GM06990 (cell line): ENCODE data around the gene NPEPPS.

Experiments
- DNase-seq: peaks from one replicate; pipeline ENCODE4 v3.0.0-alpha.2; 2011; ENCODE audit not compliant: insufficient read length; ENCODE audit errors: extremely low read depth
- H3K27me3 ChIP-seq: replicated peaks from 2 replicates; pipeline ENCODE4 v1.6.0; 2011; ENCODE audit warnings: low read length; ENCODE audit not compliant: control insufficient read depth, insufficient read depth
- H3K36me3 ChIP-seq: 2 replicates; pipeline ENCODE4 v1.5.1; 2011; ENCODE audit warnings: low read length; ENCODE audit not compliant: control insufficient read depth, insufficient read depth
- H3K4me3 ChIP-seq: replicated peaks from 2 replicates; pipeline ENCODE4 v1.5.1; 2011; ENCODE audit warnings: low read depth, mild to moderate bottlenecking, control low read depth, low read length
- TF ChIP-seq, protein P1 (sequence below): IDR thresholded peaks from 2 replicates; pipeline ENCODE4 v1.5.1; 2011; ENCODE audit warnings: low read length, control low read depth, mild to moderate bottlenecking, inconsistent platforms; ENCODE audit not compliant: insufficient read depth, poor library complexity, severe bottlenecking

NPEPPS gene

DNA sequence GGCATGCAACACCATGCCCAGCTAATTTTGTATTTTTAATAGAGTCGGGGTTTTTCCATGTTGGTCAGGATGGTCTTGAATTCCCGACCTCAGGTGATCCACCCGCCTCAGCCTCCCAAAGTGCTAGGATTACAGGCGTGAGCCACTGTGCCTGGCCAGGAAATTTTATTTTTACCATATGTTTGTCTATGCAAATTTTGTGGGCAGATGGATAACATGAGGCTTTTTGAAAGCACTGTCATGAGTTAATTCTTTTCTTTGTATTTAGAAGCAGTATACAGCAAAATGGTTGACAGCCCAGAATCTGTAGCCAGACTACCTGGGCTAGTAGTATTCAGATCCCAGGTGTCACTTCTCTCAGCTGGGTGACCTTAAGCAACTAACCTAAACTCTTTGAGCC is 110.3 kb downstream of the NPEPPS start:
- H3K4me3 ChIP-seq, result no peak overlapping the region
- TF ChIP-seq, protein P1, sequence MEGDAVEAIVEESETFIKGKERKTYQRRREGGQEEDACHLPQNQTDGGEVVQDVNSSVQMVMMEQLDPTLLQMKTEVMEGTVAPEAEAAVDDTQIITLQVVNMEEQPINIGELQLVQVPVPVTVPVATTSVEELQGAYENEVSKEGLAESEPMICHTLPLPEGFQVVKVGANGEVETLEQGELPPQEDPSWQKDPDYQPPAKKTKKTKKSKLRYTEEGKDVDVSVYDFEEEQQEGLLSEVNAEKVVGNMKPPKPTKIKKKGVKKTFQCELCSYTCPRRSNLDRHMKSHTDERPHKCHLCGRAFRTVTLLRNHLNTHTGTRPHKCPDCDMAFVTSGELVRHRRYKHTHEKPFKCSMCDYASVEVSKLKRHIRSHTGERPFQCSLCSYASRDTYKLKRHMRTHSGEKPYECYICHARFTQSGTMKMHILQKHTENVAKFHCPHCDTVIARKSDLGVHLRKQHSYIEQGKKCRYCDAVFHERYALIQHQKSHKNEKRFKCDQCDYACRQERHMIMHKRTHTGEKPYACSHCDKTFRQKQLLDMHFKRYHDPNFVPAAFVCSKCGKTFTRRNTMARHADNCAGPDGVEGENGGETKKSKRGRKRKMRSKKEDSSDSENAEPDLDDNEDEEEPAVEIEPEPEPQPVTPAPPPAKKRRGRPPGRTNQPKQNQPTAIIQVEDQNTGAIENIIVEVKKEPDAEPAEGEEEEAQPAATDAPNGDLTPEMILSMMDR, result no peak

DNA sequence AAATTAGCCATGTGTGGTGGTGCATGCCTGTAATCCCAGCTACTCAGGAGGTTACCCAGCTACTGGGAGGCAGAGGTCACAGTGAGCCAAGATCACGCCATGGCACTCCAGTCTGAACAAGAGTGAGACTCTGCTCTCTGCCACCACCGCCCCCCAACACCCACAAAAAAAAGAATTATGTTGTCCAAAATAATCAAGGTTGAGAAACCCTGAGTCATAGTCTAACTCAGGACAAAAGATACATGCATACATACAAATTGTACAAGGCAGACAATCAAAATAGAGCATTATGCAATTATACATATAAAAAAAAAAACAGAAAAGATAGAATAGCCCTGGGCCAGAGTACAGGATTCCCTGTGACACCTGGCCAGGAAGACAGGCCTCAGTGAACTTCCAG is 112.2 kb downstream of the NPEPPS start:
- Histone ChIP-seq H3K4me3 (no peak overlapping the region), H3K36me3 (no peaks in the 10 kb centered on the region), H3K27me3 (no peaks in the 10 kb centered on the region)
- TF ChIP-seq, protein P1, result no peak
- no peak for DNase-seq

More for the DNA sequence above, 110.3 kb downstream of the NPEPPS start:
- Histone ChIP-seq H3K36me3 (no peaks in the 10 kb centered on the region), H3K27me3 (no peaks in the 10 kb centered on the region)
- DNase-seq, result no peak

DNA sequence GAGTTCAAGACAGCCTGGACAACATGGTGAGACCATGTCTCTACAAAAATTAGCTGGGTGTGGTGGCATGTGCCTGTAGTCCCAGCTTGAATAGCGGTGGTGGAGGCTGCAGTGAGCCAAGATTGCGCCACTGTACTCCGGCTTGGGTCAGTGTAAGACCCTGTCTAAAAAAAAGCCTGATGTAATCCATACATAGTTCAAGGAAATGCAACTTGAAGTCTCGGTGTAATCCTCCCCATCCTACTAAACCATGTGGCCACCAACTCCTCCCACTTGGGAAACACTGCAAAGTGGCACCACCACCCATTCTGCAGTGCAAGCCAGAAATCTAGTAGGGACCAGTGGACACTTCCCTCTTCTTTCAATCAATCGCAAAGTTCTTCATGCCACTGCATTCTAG is 113.4 kb downstream of the NPEPPS start:
- Histone ChIP-seq H3K36me3 (no peaks in the 10 kb centered on the region), H3K27me3 (no peaks in the 10 kb centered on the region), H3K4me3 (no peak overlapping the region)
- TF ChIP-seq, protein P1, result no peak
- DNase-seq, result no peak

DNA sequence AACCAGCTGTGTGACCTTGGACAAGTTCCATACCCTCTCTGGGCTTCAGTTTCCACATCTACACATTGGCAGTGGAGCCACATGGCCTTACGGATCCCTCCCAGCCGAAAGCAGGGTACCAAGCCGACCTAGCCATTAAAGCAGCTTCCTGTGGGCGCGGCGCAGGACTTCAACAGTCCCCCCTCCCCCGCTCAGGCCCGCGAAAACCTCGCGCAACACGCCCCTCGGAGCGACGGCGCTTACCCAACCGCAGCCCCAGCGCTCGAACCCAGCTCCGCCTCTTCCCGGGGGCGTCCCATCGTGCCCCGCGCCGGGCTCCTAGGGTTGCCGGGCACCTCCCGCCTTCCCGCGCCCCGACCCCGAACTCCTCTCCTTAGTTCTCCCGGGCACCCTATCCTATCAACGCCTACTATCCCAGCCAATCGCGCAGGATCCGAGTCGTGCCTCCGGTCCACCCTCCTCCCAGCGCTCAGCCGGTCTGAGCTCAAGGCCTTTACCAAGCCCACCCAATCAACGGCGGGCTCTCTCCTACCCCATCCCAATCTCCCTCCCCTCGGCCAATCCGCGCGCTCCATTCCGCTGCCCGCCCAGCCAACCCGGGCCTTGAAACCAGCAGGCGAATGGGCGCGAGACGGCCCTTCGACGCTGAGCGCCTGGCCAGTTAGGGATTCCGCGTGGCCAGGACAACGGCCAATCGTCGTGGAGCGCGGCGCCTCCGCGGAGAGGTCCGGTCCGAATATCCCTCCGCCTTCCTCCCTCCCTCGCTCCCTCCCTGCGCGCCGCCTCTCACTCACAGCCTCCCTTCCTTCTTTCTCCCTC is 118.5 kb downstream of the NPEPPS start, which contains the start of gene KPNB1:
TSS of gene KPNB1 (plus strand) at position 767 of the 819 bp plus-strand sequence. CDS start 326 bp downstream, outside the sequence.
- TF ChIP-seq, protein P1, result no peak
- H3K36me3 ChIP-seq, result peaks cover 5% of the 10 kb centered on the region
- H3K27me3 ChIP-seq, result no peaks in the 10 kb centered on the region
- peak within 1 kb of the TSS; percentile 92 for H3K4me3 ChIP-seq
- DNase-seq, result peak; percentile 100

DNA sequence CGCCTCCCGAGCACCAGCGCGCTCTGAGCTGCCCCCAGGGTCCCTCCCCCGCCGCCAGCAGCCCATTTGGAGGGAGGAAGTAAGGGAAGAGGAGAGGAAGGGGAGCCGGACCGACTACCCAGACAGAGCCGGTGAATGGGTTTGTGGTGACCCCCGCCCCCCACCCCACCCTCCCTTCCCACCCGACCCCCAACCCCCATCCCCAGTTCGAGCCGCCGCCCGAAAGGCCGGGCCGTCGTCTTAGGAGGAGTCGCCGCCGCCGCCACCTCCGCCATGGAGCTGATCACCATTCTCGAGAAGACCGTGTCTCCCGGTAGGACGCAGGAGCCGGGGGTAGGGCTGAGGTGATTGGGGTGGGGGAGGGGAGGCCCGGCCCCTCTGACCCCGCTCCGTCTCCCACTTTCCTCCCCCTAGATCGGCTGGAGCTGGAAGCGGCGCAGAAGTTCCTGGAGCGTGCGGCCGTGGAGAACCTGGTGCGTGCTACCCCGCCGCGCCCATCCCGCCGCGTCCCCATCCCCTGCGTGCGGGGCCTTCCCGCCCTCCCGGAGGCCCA is 119.1 kb downstream of the NPEPPS start:
- DNase-seq, result no peak
- TF ChIP-seq, protein P1, result no peak

More for the DNA sequence above, 119.1 kb downstream of the NPEPPS start:
- Histone ChIP-seq H3K36me3 (peaks cover 11% of the 10 kb centered on the region), H3K27me3 (no peaks in the 10 kb centered on the region), H3K4me3 (peak overlapping the region; percentile 92)
